Activated CD8-positive, alpha-beta memory T cell treated with anti-CD3 and anti-CD28 coated beads for 4 hours (primary cell): ENCODE data around the gene PSMA6.
"Not testable (repeated sequence)": the region's sequence is repeated elsewhere in the genome, so short reads cannot be mapped to it uniquely, and the experiment has no call there.

Source experiments
- DNase-seq, 2 donors: peaks; one replicate each; pipeline ENCODE4 v3.0.0-alpha.2; 2020; ENCODE audit warnings: low read depth in 2 of 2

The PSMA6 gene

GRCh38 chr14:35320472-35320871 is 28.3 kb downstream of the PSMA6 start:
- DNase-seq: no peak

- DNase-seq: no peak
Observed at GRCh38 chr14:35326375-35326774, 34.2 kb downstream of the PSMA6 start.

GRCh38 chr14:35331605-35332516 is 39.7 kb downstream of the PSMA6 start:
- no peak for DNase-seq

GRCh38 chr14:35332517-35333263 is 40.5 kb downstream of the PSMA6 start:
- DNase-seq: no peak

DNA sequence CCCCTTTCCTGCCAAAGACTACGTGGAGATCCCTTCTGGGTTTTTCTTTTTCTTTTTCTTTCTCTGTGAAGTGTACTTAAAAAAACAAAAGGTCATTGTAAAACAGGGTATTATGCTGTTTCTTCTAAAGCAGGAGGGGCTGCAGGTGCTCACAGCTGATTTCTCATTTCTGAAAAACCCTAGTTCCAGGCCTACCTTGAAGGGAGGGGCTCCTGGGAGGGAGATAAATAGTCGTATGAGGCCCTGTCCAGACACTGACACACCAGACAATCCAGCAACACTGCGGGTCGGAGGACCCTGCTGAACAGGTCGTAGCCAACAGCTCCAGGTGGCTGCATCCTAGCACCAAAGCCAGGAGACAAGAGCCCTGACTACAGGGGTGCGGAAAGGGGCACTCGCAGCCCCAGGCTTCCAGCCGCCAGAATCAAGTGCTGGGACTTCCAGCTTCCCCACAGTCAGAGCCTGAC is 41.1 kb downstream of the PSMA6 start:
- DNase-seq: no peak

- DNase-seq: no peak
Observed at GRCh38 chr14:35333797-35334743, 41.9 kb downstream of the PSMA6 start.

- DNase-seq: no peak
Observed at GRCh38 chr14:35335388-35336092, 43.4 kb downstream of the PSMA6 start.

DNA sequence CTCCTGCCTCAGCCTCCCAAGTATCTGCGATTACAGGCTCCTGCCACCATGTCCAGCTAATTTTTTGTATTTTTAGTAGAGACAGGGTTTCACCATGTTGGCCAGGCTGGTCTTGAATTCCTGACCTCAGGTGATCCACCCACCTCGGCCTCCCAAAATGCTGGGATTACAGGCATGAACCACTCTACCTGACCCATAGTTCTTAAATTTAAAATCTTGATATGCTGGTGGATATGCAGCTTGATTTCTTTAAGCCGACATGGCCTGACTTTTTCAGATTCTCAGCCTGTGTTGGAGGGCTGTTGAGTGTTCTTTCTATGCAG is 44.0 kb downstream of the PSMA6 start:
- DNase-seq: not testable (repeated sequence)

GRCh38 chr14:35336494-35337268 is 44.5 kb downstream of the PSMA6 start:
- DNase-seq: no peak

- no peak for DNase-seq
Observed at GRCh38 chr14:35337269-35338255, 45.4 kb downstream of the PSMA6 start.

GRCh38 chr14:35338731-35339405 is 46.7 kb downstream of the PSMA6 start:
- no peak for DNase-seq

DNA sequence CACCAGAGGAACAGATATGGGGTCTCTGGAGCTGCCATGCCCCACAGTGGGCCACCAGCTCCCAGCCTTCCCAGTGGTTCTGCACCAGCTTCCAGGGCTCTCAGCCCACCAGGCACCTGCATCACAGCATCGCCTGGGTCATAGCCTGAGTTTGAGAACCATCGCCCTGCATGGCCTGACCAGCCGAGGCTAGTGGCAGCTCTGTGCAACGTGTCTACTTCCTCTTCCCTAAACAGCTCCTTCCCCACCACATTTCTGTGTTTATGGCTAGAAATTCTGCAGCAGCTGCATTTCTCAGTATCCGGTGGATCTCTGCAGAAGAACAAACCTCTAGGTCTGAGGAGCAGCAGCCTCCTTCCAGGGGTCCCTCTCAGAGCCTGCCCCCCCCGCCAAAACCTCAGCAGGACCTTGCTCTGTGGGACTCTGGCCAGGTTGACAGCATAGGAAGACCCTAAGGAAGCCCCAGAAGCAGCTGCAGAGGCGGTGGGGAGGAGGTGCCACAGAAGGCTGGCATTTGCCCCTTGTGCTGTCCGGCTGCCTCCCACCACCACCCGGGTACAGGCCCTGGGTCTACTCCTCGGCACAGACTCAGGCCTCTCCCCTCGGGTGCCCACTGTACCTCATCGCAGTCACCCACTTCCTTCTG is 47.7 kb downstream of the PSMA6 start:
- no peak for DNase-seq

DNA sequence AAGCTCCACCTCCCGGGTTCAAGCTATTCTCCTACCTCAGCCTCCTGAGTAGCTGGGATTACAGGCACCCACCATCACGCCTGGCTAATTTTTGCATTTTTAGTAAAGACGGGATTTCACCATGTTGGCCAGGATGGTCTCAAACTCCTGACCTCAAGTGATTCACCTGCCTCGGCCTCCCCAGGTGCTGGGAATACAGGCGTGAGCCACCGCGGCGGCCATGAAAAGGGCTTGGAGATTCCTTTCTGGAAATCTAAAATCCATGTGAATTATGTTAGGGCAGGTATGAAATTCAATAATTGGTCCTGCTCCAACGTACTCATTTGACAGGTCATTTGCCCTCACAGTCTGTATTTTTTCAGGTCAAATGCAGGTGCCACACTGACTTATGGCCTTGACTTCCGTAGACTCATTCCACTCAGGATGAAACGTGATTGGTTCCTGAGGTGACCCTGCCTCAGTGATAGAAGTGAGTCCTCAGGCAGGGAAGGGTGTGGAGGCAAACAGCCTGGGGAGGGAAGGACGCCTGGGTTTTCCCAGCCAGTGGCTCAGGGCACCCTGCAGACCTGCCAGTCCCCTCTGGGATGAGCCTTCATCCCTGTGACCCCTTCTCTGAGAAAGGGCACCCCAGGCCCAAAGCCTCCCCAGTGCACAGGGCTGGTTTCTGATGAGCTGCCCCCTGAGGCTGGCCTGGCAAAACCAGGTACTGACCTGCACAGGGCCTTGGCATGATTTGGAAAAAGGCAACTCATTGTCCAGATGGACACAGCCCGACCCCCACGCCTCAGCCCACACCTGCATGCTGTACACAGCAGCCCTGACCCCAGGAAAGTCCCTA is 48.7 kb downstream of the PSMA6 start:
- no peak for DNase-seq

DNA sequence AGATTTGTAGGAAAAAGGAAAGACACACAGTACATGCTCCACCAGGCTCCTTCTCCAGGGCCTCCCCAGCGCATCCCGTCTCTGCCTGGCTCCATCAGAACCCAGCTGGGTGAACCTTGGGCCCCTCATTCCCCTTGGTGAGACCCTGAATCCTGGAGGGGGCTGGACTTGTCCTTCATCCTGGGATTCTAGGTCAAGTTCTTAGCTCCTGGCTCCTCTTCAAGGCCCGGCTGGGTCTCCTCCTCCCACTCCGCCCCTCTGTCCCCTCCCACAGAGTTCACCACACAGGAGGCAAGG is 49.2 kb downstream of the PSMA6 start:
- no peak for DNase-seq

GRCh38 chr14:35341751-35342488 is 49.7 kb downstream of the PSMA6 start:
- DNase-seq: no peak

DNA sequence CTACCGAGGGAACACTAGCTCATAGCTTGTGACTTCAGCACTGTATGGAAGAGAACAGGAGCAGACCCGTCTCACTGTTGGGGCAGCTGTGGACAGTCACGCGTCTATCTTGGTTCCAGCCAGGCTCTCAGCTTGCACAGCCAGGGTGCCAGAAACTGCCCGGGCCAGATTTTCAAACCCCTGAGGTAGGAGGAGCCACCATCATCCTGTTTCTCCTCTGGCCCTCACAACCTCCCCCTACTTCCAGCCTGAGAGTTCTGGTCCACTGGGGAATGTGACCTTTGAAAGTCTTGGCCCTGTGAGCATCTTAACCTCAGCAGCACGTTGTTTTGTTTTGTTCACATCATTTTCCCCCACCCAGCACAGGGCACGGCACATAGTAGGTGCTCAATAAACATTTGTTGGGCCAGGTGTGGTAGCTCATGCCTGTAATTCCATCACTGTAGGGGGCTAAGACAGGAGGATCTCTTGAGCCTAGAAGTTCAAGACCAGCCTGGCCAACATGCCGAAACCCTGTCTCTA is 50.4 kb downstream of the PSMA6 start:
- no peak for DNase-seq
